Measurements from ENCODE around the gene KPNB1.

The KPNB1 gene

GRCh38 chr17:47636273-47637030 is 13.3 kb upstream of the KPNB1 start:
- no peak for DNase-seq (ENCODE audit: low read depth, low spot score)

- DNase-seq (ENCODE audit: low read depth, low spot score): no peak
Measured at GRCh38 chr17:47638903-47639302, 10.8 kb upstream of the KPNB1 start.

- DNase-seq (ENCODE audit: low read depth, low spot score): no peak
Measured at GRCh38 chr17:47640076-47640475, 9.6 kb upstream of the KPNB1 start.

- DNase-seq (ENCODE audit: low read depth, low spot score): no peak
Measured at GRCh38 chr17:47641202-47641601, 8.5 kb upstream of the KPNB1 start.

- DNase-seq (ENCODE audit: low read depth, low spot score): no peak
Measured at GRCh38 chr17:47643116-47643515, 6.6 kb upstream of the KPNB1 start.

GRCh38 chr17:47644324-47644723 is 5.4 kb upstream of the KPNB1 start:
- DNase-seq (ENCODE audit: low read depth, low spot score): no peak

- no peak for DNase-seq (ENCODE audit: low read depth, low spot score)
Measured at GRCh38 chr17:47649972-47650524, 329 bp downstream of the KPNB1 start.

- DNase-seq (ENCODE audit: low read depth, low spot score): peak; percentile 88
Measured at GRCh38 chr17:47650525-47651522, 1.1 kb downstream of the KPNB1 start.

- DNase-seq (ENCODE audit: low read depth, low spot score): no peak
Measured at GRCh38 chr17:47651704-47652103, 2.0 kb downstream of the KPNB1 start.

- no peak for DNase-seq (ENCODE audit: low read depth, low spot score)
Measured at GRCh38 chr17:47652570-47652969, 2.9 kb downstream of the KPNB1 start.

- DNase-seq (ENCODE audit: low read depth, low spot score): no peak
Measured at GRCh38 chr17:47653442-47653841, 3.7 kb downstream of the KPNB1 start.

- DNase-seq (ENCODE audit: low read depth, low spot score): no peak
Measured at GRCh38 chr17:47654991-47655390, 5.3 kb downstream of the KPNB1 start.

- DNase-seq (ENCODE audit: low read depth, low spot score): no peak
Measured at GRCh38 chr17:47660064-47660492, 10.4 kb downstream of the KPNB1 start.

- peak; percentile 35 for DNase-seq (ENCODE audit: low read depth, low spot score)
Measured at GRCh38 chr17:47663912-47664623, 14.3 kb downstream of the KPNB1 start.

- DNase-seq (ENCODE audit: low read depth, low spot score): no peak
Measured at GRCh38 chr17:47664624-47664941, 14.9 kb downstream of the KPNB1 start.

- DNase-seq (ENCODE audit: low read depth, low spot score): no peak
Measured at GRCh38 chr17:47665655-47666054, 15.9 kb downstream of the KPNB1 start.

GRCh38 chr17:47669081-47669480 is 19.4 kb downstream of the KPNB1 start:
- no peak for DNase-seq (ENCODE audit: low read depth, low spot score)

GRCh38 chr17:47670064-47670463 is 20.3 kb downstream of the KPNB1 start:
- no peak for DNase-seq (ENCODE audit: low read depth, low spot score)

GRCh38 chr17:47674499-47674898 is 24.8 kb downstream of the KPNB1 start:
- no peak for DNase-seq (ENCODE audit: low read depth, low spot score)

GRCh38 chr17:47675380-47676198 is 25.9 kb downstream of the KPNB1 start:
- DNase-seq (ENCODE audit: low read depth, low spot score): no peak

- no peak for DNase-seq (ENCODE audit: low read depth, low spot score)
Measured at GRCh38 chr17:47676199-47676472, 26.4 kb downstream of the KPNB1 start.

Measured in iPS DF 19.7 (cell line).